ENCODE data around the gene MAD2L2.

DNA sequence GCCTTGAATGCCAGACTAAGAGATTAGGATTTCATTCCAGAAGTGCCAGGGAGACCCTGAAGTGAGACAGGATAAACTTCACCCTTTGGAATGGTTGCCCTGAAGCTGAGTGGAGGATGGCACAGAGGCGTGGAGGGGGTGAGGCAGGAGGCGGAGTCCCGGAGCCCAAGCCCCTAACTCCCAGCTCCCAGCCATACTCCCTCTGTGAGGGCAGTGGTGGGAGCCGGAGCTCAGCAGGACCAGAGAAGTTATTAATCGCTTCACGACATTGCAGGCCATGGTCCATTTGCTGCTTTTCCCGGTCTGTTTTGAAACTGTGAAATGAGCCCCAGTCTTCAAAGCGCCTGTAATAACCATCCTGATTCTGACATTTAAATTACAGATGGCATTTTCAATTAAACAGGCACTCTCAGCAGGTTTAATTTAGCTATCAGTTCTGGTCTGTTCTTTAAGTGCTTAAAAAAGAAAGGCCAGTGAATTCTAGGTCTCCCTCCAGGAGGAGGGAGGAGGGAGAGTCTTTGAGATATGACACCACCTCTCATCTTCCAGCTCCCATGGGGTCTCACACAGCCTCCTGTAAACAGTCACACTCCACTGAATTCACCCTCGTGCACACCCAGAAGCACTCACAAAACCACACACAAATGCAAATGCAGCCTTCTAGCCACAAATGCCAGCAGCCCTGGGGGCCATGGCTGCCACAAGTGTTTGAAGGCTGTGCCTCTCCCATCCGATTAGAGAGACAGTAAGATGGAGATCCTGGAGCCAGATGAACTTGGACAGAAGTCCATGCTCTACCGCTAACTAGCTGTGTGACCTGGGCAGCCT, 46.4 kb downstream of the MAD2L2 start:
- TF ChIP-seq, protein P1, sequence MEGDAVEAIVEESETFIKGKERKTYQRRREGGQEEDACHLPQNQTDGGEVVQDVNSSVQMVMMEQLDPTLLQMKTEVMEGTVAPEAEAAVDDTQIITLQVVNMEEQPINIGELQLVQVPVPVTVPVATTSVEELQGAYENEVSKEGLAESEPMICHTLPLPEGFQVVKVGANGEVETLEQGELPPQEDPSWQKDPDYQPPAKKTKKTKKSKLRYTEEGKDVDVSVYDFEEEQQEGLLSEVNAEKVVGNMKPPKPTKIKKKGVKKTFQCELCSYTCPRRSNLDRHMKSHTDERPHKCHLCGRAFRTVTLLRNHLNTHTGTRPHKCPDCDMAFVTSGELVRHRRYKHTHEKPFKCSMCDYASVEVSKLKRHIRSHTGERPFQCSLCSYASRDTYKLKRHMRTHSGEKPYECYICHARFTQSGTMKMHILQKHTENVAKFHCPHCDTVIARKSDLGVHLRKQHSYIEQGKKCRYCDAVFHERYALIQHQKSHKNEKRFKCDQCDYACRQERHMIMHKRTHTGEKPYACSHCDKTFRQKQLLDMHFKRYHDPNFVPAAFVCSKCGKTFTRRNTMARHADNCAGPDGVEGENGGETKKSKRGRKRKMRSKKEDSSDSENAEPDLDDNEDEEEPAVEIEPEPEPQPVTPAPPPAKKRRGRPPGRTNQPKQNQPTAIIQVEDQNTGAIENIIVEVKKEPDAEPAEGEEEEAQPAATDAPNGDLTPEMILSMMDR (IDR thresholded peaks at IDR 0.05), result no peak
- TF ChIP-seq POLR2A (IDR thresholded peaks at IDR 0.05), result no peak
